ENCODE data around the gene NMUR1.
A peak's percentile ranks its signal among the peaks of the same experiment; 100 is the strongest.

Gene NMUR1

DNA sequence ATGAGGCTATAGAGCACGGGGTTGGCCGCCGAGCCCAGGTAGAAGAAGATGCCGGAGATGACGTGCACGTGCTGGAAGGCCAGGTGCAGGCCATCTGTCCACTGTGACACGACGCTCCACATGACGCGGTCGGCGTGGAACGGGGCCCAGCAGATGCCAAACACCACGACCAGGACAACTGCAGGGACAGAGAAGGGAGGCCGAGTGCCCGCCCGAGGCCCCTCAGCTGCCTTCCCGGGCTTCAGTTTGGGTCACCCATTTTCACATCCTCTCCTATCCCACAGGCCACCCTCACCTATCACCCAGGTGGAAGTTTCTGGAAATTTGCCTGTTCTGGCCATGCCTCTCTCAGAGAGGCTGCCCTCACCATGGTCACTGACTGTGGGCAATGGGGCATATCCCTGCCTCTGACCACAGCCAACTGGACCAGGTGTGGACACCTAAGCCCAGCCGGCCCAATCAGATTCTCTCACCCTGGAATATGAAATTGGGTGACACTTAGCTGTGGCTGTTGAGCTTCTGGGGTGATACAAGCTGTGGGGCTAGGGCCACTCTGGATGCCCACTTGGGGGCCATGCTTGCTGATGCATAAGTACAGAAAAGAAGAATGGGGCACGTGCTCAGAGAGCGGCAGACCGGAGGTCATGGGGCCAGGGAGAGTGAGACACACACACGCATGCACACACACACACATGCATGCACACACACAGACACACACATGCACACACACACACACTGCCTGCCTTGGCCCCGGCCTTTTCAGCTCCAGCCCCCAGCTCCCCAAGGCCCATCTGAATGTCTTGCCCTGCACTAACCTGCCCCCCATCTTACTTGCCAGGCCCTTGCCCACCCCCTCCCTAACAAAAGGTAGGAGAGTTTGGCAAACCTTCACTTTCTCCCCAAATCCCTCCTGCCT is 4.7 kb downstream of the NMUR1 start:
- DNase-seq: no peak

DNA sequence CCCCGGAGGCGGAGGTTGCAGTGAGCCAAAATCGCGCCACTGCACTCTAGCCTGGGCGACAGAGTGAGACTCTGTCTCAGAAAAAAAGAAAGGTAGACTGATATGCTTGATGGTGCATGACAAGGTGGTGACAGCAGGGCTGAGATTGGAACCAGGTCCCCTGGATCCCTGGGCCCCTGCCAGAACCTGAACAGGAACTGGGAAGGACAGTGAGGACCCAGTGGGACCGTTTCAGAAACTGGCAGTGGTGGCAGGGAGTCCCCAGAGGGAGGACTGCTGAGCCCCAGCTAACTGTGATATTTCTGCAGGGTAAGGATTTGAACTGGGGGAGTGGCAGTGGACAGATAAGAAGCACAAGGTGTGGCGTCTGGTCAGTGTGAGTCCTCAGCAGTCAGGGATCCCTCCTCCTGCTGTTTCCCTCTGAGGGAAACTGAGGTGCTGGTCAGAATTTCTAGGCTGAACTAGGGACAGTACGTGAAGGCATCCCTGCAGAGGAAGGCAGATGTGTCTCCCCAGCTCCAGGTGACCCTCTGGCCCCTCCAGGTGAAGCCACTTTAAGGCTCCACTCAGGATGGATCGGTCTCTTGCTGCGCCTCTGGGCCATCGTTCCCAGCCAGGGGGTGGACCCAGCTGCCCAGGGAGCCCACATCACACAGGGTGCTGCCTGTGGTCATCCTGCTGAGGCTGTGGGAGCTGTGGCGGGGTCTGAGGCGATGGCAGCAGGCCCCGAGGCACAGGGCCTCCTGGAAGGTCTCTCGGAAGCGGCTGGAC is 5.6 kb downstream of the NMUR1 start:
- DNase-seq: no peak

DNA sequence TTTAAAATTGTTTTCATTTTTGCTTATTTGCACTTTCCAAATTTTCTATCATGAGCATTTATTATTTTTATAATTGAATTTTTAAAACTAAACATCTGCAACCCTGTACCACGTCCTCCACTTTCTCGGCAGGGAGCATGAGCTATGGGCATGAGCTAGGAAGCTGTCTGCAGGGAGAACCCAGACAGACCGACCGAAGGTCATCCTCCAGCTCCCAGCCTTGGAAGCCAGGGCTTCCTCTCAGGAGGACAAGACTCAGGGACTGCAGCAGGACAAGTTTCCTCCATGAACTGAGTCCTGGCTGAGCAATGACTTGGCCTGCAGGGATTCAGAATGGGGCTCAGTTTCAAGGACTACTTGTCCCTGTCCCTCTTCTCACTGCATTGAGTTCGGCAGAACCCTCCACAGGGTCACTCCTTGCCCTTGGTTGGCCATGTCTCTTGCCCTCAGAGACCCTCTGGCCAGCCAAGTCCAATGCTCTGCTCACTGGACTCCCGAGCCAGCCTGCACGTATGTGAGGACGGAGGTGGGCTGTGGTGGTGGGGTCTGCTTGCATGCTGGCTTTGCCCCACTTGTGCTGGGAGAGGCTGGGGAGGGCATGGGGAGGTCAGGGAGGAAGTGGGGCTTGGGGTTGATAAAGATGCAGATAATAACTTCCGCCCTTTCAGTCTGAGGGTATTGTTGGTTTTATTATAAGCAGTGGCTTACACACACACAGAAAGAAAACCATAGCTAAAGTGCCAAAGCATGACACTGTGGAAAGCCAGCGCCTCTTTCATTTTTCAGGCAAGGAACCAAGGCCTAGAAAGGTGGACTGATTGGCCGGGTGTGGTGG is 6.6 kb downstream of the NMUR1 start:
- no peak for DNase-seq

DNA sequence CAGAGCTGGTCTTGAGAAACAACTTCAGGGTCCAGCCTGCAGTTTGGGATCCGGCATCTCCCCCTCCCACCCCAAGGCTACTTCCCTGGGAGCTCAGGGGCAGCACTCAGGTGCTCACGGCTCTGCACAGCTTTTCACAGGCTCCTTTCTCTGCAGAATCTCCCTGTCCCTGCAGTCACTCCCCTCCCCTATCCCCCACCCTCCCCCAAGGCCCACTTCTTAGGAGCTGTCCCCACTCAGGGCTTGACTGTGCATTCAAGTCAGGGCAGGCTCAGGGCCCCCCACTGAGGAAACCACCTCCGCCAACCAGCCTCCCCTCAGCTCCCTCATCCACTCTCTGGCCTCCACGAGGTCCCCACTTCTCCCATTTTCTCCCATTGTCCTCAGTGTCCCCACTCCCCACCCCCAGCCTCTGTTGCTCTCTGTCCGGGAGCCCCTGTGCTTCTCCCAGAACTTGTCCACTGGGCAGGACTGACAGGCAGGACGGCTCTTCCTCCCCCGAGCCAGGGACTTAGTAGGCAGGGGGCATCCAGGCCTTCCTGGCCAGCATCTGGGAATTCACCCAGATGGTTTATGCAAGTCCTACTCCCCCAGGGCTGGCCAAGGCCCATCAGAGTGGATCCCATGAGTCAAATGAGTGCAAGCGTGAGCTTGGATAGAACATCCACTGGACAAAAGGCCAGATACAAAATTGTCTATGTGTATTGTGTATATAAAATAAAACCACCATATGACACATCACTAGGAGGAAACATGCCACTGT is 7.6 kb downstream of the NMUR1 start:
- DNase-seq: no peak

DNA sequence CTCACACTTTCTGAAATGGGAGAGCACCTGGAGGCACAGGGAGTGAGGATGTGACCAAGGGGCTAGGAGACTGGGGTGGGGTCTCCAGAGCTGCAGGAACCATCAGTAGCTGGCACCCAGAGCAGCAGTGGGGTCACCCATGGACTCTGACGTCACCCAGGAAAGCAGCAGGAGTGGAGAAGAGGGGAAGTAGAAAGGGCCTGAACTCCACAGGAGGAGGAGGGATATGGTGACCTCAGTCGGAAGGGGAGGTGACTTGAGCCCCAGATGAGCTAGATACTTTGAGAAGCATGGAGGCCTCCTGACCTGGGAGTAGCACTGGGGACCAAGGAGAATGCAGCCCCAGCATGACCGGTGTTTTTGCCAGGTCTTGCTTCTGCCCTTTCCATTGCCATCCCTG is 8.8 kb downstream of the NMUR1 start:
- DNase-seq: no peak

DNA sequence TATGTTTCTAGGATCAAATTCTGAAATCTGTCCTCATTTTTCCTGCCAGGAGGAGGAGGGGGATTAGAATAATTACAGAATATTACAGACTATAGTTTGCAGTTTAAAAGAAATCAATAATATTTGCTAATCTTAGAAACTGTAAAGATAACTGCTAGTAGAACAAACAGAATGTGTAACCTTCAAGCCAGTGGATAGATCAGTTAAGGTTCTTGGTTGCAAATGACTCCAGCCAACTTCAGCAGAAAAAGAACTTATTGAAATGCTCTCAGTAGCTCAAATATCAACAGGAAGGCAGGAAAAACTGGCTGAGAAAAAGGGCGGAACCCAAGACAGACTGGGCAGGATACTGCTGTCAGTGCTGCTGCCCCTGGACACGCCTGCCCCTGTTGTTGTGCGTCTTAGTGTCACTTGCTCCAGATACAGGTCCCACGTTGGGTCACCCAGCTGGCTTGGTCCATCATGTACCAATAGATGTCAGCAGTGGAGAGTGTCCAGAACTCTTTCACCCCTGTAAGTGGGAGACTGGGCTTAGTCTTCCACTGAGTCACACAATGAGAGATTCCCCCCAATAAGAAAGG is 10.2 kb downstream of the NMUR1 start:
- DNase-seq: no peak

DNA sequence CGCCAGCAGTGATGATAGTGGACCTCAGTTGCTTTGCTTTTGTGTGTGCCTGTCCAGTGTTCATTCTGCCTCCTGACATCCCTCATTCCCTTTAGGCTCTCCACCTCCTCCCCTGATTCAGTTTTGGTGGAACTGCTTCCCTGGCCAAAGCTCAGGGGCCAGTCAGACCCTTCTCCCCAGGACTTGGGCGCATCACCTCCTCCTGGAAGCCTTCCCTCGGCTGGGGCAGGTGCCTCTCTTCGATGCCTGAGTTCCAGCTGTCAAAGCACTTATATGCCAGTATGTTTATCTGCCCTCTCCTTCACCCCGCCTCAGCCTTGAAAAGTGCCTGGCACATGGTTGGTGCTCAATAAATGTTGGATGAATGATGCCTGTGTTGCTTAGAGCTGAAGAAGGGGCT is 11.5 kb downstream of the NMUR1 start:
- no peak for DNase-seq

DNA sequence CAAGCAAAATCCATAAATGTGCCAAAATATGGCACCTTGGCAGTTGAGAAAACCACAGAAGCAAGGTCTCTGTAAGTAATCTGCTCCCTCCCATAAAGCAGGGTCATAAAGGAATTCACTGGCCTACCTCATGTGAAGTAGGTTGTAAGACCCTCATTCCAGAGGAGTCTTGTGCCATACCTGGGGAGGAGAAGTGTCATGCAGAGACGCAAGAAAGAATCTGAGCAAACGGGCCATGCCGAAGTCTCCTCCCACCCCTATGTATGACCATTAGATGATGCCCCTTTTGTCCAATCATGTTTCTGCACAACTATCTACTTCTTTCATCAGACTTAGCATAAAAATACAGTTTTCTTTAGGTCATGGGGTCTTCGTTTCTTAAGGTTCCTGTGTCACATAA is 14.6 kb downstream of the NMUR1 start:
- no peak for DNase-seq

DNA sequence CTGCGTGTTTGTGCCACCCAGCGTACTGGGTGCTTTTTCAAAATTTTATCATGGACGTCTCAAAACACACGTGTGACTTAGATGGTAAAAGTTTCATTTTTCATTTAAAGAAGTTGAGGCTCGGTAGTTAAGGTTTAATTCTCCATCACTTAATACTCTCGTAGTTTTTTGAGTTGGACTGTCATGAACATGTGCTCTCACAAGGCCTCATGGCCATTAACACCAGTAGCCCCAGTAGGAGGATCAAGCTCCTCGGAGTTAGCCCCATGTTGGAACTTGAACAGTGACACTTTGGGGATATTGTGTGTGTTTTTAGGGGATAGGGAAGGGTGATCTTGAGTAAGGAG is 15.3 kb downstream of the NMUR1 start:
- no peak for DNase-seq

DNA sequence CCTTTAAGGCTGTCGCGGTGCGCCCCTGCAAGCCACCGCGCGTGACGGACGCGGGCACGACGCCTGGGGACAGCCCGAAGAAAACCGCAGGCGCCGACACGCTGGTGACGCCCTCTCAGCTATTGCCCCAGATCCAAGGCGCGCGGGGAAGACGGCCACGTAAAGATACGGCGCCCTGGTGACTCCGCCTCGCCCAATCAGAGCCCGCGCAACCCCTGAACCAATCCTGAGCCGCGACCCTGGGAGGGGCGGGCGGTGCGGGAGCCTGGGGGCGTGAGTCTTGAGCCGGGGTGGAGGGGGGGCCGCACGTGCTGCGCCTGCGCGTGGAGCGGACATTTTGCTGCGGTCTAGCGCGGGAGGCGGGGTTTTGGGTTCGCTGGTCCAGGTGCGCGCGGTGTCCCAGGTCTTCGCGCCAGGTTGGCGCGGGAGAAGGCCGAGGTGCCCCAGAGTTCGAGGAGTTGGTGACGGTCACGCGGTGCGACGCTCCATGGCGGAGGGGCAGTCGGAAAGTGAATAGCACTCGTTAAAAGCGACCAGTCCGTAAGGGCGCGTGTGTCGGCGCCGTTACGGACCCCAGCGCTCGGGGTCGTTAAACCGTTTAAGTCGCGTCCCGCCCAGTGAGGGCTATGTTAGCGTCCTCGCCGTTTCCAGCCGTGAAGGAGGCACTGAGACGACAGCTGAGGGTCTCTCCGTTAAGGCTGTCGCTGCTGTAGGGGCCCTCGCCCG is 15.9 kb downstream of the NMUR1 start:
- DNase-seq: peak; percentile 96

DNA sequence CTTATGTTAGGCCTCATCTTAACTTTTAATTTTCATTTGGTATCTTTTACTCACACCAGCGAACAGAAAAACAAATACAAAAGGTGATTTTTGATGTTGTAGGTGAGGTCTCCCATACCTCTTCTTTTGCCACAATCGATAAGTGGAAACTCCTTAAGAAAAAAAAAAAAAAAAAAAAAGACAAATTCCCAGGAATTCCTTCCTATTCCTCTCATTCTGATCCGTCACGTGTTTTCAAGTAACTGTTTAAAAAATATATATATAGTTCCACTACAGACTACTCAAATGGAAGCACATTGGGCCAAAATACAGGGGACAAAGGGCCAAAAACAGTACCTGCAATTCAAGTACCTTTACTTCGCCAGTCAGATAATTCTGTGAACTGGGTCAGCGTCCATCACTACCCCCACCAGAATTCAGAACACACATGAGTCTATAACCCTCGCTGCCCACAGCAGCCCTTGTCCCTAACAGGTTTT is 16.5 kb downstream of the NMUR1 start:
- DNase-seq: no peak

DNA sequence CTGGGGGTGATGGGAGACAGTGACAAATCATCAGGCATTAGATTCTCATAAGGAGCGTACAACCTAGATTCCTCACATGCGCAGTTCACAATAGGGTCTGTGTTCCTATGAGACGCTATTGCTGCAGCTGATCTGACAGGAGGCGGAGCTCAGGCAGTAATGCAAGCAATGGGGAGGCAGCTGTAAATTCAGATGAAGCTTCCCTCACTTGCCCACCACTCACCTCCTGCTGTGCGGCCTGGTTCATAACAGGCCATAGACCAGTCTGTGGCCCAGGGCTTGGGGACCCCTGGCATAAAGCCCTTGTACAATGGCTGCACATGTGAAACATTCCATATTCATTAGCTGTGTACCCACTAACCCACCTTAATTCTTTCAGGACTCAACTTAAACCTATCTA is 18.0 kb downstream of the NMUR1 start:
- no peak for DNase-seq

DNA sequence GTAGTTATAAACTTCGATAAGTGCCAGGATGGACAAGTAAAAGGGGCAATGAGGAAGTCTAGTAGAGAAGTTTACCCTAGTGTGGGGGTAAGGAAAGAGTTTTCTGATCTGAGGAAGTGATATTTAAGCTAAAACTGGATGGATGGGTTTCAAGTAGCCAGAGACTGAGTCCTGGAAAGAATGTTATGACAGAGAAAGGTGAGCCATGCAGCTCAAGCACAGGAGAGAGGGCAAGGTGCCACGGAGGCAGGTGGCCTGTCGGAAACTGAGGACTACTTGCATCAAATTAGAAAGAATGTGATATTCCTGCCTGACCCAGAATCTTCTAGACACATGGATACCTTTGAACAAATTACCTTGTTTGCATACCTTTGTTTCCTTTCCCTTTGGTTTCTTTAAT is 26.5 kb downstream of the NMUR1 start:
- DNase-seq: no peak

DNA sequence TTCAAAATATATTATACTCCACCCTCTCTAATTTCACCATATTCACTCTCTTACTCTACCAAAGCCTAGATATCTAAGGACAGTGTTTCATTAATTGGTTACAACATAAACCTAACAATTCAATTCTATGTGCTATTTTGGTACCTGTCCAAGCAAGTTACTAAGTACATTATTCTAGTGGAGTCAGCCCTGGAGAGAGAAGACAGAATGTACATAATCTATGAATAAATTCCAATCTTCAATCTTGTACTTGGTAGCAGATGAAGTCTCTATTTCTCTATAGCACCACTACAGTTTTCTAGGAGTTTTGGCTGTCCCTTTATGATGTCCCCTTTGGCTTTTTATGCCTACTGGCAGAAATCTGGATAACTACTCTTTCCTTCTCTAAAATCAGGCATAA is 27.6 kb downstream of the NMUR1 start:
- no peak for DNase-seq

DNA sequence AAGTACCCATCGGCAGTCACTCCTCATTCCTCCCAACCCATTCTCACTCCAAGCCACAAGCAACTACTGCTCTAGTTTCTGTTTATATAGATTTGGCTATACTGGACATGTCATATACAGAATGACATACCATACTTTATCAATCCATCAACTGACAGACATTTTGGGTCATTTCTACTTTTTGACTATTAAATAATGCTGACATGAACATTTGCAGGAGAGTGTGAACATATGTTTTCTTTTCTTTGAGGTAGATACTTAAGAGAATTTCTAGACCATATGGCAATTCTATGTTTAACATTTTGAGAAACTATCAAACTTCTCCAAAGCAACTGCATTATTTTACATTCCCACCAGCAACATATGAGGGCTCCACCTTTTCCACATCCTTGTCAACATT is 32.6 kb downstream of the NMUR1 start:
- no peak for DNase-seq

DNA sequence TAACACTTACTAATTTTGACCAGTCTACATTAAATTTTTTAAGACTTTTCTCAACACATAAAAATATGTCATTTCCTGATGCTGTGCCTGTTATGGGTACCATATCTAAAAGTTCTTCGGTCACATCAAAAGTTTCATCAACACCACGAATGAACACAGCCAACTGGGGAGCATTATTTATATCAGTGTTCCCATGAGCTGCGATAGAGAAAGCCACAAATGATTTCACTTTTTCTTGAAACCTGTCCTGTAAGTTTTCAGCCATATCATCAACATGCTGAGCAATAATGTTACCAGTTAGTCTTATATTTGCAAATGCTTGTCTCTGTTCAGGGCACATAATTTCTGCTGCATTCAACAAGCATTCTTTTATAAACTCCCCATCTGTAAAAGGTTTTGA is 35.6 kb downstream of the NMUR1 start:
- no peak for DNase-seq

DNA sequence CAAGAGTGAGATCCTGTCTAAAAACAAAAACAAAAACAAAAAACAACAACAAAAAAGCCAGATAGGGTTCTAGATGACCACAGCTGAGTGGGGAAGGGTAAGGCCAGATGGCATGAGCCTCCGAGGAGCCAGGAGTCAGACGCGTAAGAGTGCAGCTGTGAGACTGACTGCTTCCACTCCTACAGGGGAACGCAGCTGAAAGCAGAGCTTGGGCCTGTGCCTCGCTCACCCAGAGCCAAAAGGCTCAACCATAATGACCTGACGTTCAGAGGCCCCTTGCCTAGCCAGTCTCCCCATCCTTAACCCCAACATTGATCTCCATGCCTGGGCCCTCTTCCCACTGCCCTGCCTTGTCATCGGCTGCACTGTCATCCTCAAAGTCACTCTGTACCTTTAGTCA is 39.4 kb downstream of the NMUR1 start:
- DNase-seq: no peak

DNA sequence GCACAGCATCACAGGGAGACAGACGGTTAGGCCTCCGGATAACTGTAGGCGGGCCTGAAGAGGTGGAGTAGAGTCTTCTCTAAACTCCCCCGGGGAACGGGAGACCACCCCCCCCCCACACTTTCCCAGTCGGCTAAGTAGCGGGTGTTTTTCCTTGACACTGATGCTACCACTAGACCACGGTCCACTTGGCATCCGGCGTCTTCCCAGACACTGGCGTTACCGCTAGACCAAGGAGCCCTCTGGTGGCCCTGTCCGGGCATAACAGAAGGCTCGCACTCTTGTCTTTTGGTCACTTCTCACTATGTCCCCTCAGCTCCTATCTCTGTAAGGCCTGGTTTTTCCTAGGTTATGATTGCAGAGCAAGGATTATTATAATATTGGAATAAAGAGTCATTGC is 40.3 kb downstream of the NMUR1 start:
- peak; percentile 26 for DNase-seq

DNA sequence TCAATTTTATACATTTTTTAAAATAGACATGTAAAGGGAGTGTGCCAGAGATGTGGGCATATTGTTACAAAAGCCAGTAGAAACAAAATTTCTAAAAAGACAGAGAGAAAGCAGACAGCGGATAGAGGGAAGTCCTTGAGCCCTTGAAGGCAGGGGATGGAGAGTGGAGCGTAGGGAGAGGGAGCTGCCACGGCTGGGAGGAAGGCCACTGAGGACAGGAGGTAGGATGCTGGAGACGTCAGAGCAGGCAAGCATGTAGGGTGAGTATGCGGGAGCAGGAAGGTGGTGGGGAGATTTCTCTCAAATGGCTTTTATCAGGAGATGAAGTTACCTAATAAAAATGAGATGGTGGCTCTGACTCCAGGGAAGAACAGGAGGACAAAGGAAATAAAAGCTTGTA is 41.9 kb downstream of the NMUR1 start:
- no peak for DNase-seq

DNA sequence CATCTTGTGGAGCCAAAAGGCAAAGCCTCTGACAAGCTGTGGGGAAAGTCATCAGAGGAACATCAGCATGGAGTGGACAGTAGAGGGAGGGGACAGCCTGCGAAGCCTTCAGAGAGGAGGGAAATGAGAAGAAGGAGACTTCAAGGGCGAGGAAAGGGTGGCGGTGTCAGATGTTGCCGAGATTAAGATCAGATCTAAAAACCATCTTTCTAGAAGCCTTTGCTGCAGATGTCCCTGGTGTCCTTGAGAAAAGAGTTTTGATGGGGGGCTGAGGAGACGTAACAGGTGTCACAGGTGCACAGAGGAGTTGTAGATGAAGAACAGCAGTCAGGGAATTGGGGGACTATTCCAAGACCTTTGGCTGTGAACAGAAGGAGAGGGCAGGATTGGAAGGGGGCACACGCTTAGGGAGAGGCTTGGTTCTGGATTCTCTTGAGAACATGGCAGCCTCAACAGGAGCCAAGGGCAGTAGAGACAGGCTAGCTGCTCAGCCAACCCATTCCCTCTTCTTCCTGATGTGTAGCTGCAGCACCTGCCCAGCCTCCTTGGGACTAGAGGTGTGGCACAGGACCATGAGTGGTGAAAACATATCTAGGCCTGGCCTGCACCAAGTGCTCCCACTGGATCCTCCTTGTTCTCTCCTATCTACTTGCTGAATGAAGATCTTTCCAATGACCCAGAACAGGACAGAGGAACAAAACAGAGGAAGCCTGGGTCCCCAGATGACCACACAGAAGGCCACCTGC is 43.2 kb downstream of the NMUR1 start:
- no peak for DNase-seq
